ENCODE data around the gene EFNB1. TPM values are rescaled to one million over a fixed set of nuclear protein-coding genes. Genes with fewer than 3 reads are reported as not detected.

Gene EFNB1
- total and polyA plus RNA-seq, 10 of the 15 experiments (the other 5 are each of a cell fraction or from before 2014, with no cell fraction given) = 0.02 to 1.0 (median 0.81) TPM; not detected in 1

- 19% methylated on average over 3 of the region's 3 CpGs for WGBS (ENCODE audit: insufficient coverage, insufficient replicate concordance, low lambda C conversion rate, missing lambda C conversion rate)
- no peak overlapping the region for H3K4me2 ChIP-seq (ENCODE audit: control insufficient read depth, insufficient read depth)
- no peaks in the 10 kb centered on the region for H3K9me3 ChIP-seq (replicated peaks; ENCODE audit: control insufficient read depth, insufficient read depth, low read length)
- ChIA-PET CTCF (no interaction called here), RAD21 (ENCODE audit: unreplicated experiment) (no interaction called here), POLR2A (no interaction called here), SMC1A (ENCODE audit: uncharacterized antibody, unreplicated experiment) (no interaction called here)
- no peaks in the 10 kb centered on the region for H4K20me1 ChIP-seq (ENCODE audit: control insufficient read depth, insufficient read depth)
- H3K4me3 ChIP-seq = no peak overlapping the region
- BruUV-seq (replicated peaks) = no TSS peak
- no peak for FAIRE-seq
- in situ Hi-C loops (cut with MboI) = no loop called here
- ATAC-seq = no peak
- no peak for DNase-seq (ENCODE audit: low read depth, low spot score)
- no peak overlapping the region for H3K27ac ChIP-seq (ENCODE audit: control insufficient read depth, insufficient read depth)
- no peak overlapping the region for H2AFZ ChIP-seq (ENCODE audit: control insufficient read depth, low read depth, low read length)
- H3K27me3 ChIP-seq (replicated peaks in 1 of 2; ENCODE audit: control insufficient read depth in 2 of 2, insufficient read depth in 2 of 2, low read length in 1 of 2) = peaks cover 2 to 6% of the 10 kb centered on the region in 2 experiments; a peak in 3 of 4 replicates
- no peaks in the 10 kb centered on the region for H3K79me2 ChIP-seq (ENCODE audit: control insufficient read depth, insufficient read depth, low read length)
- H3K4me1 ChIP-seq (ENCODE audit: control insufficient read depth, insufficient read depth, low read length) = no peaks in the 10 kb centered on the region
- H3K36me3 ChIP-seq (ENCODE audit: control insufficient read depth in 2 of 2, insufficient read depth in 2 of 2, low read length in 1 of 2) = no peaks in the 10 kb centered on the region
- intact Hi-C loops (cut with micrococcal nuclease; ENCODE audit: unreplicated experiment) = no loop called here
- TF ChIP-seq ZNF592 (IDR thresholded peaks at IDR 0.05) = no peak
- no peak for TF ChIP-seq IRF4 (IDR thresholded peaks at IDR 0.05; ENCODE audit: low read depth, low read length)
- no peak for TF ChIP-seq BCLAF1 (IDR thresholded peaks at IDR 0.05)
- no peak for TF ChIP-seq MTA3 (IDR thresholded peaks at IDR 0.05; ENCODE audit: borderline replicate concordance, low read length)
- no peak for TF ChIP-seq PAX5 (IDR thresholded peaks at IDR 0.05; ENCODE audit: borderline replicate concordance, low read depth, low read length)
- TF ChIP-seq RB1 (IDR thresholded peaks at IDR 0.05; ENCODE audit: borderline replicate concordance) = no peak
- no peak for TF ChIP-seq ZNF217 (IDR thresholded peaks at IDR 0.05)
- TF ChIP-seq STAT1 (conservative IDR thresholded peaks at IDR 0.05) = no peak
- TF ChIP-seq ELK1 (IDR thresholded peaks at IDR 0.05; ENCODE audit: low read depth, low read length) = no peak
- no peak for TF ChIP-seq TCF12 (IDR thresholded peaks at IDR 0.05; ENCODE audit: low read depth, low read length)
- H3K9ac ChIP-seq (ENCODE audit: control insufficient read depth, insufficient read depth, low read length) = no peak overlapping the region
Observed at GRCh38 chrX:68874076-68874475, 45.3 kb downstream of the EFNB1 start.
